ENCODE measurements around the gene RSKR.
A peak's percentile ranks its signal among the peaks of the same experiment; 100 is the strongest.
"Not testable (repeated sequence)": the region's sequence is repeated elsewhere in the genome, so short reads cannot be mapped to it uniquely, and the experiment has no call there.

RSKR gene, protein sequence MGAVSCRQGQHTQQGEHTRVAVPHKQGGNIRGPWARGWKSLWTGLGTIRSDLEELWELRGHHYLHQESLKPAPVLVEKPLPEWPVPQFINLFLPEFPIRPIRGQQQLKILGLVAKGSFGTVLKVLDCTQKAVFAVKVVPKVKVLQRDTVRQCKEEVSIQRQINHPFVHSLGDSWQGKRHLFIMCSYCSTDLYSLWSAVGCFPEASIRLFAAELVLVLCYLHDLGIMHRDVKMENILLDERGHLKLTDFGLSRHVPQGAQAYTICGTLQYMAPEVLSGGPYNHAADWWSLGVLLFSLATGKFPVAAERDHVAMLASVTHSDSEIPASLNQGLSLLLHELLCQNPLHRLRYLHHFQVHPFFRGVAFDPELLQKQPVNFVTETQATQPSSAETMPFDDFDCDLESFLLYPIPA

DNA sequence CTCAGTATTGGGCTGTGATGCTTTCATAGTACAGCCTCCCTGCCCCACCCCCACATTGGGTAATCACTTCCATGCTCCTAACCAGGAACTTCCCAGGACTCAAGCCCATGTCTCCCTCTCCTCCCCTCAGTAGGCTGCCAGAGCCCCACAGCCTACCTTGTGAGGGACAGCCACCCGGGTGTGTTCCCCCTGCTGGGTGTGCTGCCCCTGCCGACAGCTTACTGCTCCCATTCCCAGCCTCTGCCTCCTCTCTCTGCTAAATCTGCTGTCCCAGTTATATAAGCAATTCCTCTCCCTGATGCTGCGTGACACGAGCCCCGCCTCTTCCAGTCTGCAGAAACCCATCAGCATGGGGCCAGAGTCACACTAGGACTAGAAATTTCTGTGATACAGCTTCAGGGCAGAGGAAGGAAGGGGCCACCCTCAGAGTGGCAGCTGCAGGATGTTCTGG lies at the start of gene RSKR:
TSS of gene RSKR (minus strand) at position 255 of the 451 bp plus-strand sequence. CDS start at position 231, 24 bp downstream.
- DNase-seq, result no peak

DNA sequence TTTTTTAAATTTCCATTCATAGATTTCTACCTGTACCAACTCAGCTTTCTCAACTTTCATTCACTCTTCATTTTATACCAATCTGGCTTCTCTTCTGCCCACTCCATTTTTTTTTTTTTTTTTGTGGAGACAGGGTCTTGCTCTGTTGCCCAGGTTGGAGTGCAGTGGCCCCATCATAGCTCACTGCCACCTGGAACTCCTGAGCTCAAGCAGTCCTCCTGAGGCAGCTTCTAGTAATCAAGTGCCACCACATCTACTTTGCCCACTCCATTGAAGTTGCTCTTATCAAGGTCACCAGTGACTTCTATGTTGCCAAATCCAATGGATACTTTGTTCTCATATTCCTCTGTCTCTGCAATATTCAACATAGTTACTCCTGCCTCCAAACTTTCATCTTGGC lies 49.7 kb upstream of the RSKR start:
- no peak for DNase-seq

DNA sequence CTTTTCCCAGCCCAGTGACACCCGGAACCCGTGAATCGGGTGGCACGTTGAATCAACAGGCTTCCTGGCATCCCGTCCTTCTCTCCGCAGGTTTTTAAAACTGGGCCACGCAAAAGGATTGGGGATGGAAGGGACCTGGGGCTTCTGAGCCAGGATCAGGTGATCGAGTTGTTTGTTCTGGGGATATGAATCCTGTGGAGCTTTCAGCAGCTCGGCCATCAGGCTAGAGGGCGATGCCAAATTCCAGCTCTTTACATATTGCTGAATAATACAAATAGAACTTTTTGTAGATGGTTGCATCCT lies 48.5 kb upstream of the RSKR start:
- DNase-seq, result no peak

DNA sequence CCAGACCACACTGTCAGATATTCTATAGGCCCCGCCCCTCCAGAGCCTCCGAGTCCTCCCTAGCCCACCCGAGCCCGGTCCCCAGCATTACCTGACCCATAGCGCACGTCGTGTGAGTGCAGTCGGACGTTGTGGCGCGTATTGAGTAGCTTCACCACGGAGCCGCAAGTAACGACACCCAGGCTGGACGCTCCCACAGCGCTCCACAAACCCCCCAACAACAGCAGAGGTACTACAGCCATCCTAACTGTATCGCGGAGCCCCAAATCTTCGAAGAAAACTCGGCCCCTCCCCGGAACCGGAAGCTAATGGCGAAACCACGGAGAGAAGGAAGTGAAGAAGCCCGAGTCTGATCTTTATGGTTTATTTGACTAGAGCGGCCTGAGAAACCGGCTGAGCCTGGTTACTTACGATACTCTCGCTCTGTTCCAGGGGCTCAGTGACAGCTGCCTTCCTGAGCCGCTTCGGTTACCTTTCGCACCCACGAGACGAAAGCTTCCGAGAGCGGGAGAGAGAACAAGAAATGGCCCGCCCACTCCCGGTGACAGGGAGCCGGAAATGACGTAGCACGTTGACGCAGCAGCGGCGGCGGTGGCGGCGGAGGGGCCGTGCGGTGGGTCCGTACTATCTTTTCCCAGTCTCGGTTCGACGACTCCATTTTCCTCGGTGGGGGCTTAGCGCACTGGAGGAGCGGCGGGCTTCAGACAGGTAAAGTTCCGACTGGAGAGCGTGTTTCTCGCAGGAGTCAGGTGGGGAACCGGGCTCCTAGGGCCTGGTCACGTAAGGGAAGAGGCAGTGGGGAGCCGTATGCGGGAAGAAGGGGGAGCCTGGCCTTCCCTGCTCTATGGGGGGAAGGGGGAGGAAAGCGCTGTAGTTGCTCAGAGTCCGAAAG lies 47.9 kb upstream of the RSKR start, which contains the start of the genes SDF2 and SUPT6H:
TSS of gene SDF2 (minus strand) at position 272 of the 892 bp plus-strand sequence. CDS start at position 242, 30 bp downstream.
TSS of gene SUPT6H (plus strand) at position 571 of the 892 bp plus-strand sequence. CDS start 11,197 bp downstream, outside the sequence.
- DNase-seq, result peak; percentile 58

DNA sequence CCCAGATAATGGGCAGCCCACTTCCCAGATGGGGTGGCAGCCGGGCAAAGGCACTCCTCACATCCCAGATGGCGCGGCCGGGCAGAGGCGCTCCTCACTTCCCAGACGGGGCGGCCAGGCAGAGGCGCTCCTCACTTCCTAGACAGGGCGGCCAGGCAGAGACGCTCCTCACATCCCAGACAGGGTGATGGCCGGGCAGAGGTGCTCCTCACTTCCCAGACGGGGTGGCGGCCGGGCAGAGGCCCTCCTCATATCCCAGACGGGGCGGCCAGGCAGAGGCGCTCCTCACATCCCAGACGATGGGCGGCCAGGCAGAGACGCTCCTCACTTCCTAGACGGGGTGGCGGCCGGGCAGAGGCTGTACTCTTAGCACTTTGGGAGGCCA lies 45.5 kb upstream of the RSKR start:
- not testable (repeated sequence) for DNase-seq

DNA sequence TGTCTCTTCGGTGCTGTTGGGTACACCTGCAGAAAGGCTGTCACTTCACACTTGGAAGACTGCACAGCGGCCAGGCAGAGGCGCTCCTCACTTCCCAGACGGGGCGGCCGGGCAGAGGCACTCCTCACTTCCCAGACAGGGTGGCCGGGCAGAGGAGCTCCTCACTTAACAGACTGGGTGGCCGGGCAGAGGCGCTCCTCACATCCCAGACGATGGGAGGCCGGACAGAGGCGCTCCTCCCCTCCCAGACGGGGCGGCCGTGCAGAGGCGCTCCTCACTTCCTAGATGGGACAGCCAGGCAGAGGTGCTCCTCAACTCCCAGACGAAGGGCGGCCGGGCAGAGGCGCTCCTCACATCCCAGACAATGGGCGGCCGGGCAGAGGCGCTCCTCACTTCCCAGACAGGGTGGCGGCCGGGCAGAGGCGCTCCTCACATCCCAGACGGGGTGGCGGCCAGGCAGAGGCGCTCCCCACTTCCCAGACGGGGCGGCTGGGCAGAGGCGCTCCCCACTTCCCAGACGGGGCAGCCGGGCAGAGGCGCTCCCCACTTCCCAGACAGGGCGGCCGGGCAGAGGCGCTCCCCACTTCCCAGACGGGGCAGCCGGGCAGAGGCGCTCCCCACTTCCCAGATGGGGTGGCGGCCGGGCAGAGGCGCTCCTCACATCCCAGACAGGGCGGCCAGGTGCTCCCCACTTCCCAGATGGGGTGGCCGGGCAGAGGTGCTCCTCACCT lies 44.9 kb upstream of the RSKR start:
- not testable (repeated sequence) for DNase-seq

DNA sequence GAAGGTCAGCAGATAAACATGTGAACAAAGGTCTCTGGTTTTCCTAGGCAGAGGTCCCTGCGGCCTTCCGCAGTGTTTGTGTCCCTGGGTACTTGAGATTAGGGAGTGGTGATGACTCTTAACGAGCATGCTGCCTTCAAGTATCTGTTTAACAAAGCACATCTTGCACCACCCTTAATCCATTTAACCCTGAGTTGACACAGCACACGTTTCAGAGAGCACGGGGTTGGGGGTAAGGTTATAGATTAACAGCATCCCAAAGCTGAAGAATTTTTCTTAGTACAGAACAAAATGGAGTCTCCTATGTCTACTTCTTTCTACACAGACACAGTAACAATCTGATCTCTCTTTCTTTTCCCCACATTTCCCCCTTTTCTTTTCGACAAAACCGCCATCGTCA lies 44.4 kb upstream of the RSKR start:
- not testable (repeated sequence) for DNase-seq

DNA sequence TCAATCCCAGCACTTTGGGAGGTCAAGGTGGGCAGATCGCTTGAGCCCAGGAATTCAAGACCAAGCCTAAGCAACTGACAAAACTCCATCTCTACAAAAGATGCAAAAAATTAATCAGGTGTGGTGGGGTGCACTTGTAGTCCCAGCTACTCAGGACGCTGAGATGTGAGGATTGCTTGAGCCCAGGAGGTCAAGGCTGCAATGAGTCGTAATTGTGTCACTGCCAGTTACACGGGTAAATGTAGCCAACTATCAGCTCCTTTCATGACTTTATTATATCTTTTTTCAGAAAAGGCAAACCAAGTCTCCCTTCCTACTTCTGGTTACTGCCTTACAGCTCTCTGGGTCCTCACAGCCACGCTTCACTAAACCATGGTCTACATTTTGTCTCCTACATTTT lies 43.8 kb upstream of the RSKR start:
- DNase-seq, result no peak

DNA sequence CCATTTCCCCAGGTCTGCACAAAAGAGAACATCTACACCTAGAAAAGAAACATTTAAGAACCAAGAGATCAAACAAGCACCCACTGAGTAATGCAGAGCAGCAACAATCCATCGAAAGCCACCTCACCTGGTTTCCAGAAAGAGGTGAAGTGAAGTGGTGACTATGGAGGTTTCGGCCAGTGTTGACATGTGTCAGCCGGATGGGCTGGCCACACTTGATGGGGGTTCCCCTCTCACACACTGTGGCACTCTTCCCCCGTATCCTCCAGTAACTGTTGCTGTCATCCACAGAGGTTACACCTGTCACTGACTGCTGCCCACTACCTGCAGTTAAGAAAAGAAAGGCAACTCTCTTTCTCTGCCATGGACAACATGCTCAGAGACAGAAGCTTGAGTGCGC lies 41.2 kb upstream of the RSKR start:
- DNase-seq, result no peak

DNA sequence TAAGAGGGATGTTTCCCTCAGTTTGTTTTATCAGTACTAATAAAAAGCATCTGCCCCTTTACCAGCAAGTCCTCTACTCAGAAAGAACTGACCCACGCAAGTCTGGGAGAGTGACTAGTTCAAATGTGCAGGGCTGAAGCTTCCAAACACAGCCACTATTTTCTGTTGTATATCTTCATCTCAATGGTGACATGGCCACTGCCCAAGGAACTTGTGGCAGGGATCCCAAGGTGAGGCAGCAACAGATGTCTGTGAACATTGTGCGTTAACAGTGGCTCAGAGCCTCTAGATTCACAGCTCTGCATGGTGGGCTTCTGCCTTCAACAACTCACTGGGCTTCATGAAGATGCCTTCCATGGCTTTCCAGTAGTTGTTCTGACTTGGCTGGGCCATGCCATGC lies 34.7 kb upstream of the RSKR start:
- no peak for DNase-seq

DNA sequence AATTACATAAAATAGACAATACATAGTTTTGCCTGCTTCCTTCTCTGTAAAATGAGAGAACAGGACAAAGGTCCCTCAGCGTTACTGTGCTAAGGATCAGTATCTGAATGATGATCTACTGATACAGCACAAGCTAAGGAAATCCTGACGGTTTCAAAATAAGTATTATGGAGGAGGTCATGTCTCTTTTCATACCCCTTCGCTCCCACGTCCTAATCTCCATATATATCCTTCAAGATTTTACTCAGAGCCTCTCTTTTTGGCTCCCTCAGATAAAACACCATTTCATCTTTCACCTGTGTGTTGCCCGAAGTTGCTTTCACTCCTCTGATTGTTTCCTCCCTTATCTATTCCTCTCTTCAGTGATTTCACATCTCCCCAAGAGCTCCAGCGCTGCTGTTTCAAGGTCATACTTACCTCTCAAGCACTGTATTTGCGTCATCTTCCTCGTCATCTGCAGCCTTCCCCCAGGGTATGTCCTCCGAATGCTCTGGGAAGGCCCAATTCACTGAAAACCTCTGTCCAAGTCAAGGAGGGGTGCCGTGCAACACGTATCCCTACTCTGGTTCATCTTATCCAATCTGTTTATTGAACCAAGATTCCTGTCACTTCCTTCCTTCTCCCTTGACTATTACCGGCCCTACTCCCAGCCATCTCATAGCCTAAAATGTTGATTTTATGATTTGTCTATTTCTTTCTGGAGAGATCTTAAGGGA lies 32.2 kb upstream of the RSKR start:
- DNase-seq, result no peak

DNA sequence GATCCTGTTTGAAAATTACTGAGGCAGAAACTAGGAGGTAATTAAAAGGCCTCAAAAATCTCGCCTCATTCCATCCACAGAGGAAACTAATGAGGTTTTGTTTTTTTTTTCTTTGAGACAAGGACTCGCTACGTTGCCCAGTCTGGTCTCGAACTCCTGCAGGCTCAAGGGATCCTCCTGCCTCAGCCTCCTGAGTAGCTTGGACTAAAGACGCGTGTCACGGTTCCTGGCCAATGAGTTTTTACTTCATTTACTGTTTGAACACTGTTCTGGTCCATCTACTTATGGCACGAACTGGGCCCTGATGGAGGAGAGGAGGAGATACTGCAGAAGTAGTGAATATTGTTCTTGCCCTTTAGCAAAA lies 31.6 kb upstream of the RSKR start:
- DNase-seq, result no peak

DNA sequence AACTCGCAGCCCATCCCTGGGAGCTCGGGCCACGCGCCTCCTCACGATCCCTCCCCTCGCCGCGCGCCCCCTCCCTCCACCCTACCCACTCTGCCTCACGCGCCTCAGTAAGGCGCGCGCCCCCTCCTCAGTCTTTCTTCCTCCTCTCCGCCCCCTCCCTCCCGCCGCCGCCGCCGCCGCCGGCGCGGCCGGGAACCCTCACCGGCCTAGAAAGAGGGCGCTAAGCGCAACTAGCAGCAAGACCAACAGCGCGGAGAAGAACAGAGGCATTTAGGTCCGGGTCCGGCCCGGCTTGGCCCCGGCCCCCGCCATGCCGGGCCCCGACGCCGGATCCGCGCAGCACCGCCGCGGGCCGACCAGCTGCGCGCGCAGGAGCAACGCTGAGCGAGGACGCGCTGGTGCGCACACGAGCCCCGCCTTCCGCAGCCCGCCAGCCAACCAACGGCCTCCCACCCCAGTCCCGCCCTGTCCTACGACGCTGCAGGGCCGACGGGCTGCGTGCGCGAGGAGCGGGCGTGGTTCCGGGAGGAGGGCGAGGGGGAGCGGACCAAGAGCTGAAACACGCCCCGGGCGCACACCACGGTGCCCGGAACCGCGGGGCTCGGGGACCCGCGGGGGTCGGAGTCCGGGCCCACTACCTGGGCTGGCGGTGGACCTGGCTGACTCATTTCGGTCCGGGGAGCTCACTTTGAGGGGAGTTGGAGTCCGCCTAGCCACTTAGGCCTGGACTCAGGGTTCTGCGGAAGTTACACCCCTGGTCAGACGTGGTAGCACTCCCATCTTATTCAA lies 31.0 kb upstream of the RSKR start, which contains the start of gene BLTP2:
TSS of gene BLTP2 (minus strand) at position 372 of the 789 bp plus-strand sequence. CDS start at position 270, 102 bp downstream.
- DNase-seq, result peak; percentile 78

DNA sequence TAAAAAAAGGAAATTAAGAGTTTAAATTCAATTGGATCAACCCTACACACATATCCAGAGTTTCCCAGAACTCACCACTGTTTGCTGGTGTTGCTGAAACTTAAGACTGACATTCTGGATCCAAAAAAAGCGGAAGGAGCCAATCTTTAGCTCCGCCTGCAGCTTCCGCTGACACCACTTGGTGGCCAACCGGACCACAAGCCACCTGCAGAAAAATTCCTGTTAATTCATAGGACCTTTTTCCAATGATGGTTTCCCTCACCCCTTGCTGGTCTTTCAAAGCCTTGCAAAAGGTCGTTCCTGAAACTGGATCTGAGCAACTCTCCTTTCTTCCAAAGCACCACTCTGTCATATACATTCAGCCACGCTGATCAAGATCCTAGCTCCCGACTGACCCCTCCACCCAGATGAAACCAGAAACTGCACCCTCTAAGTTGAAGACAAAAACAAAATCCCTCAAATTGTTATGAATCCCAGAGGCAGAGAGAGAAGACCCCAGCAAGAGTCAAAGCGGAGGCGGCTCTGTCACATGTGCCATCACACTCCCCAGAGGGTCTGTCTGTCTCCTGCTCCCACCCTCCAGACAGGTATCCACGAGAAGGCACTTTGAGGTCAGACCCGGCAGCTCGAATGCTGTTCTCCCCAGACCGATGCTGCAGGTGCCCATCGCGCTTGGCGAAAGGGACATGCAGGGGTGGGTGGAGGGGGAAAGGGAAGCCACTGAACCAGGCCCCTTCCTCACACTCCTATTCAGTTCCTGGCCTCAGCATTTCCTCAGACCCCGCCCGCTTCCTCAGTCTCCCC lies 30.2 kb upstream of the RSKR start:
- no peak for DNase-seq

DNA sequence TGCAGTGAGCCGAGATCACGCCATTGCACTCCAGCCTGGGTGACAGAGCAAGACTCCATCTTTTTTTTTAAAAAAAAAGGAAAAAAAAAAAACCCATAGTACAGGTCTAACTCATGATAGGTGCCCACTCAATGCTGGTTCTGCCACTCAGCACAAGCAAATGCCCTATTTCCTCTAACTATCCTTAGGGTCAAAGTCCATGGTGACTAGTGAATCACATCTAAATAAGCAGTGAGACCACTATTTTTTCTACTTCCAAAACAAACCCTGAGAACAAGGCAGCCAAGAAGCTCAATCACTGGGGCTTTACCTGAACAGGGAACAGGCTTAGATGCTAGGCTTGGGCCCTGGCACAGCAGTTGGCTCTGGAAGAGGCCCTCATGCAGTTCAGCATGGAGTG lies 27.6 kb upstream of the RSKR start:
- no peak for DNase-seq

DNA sequence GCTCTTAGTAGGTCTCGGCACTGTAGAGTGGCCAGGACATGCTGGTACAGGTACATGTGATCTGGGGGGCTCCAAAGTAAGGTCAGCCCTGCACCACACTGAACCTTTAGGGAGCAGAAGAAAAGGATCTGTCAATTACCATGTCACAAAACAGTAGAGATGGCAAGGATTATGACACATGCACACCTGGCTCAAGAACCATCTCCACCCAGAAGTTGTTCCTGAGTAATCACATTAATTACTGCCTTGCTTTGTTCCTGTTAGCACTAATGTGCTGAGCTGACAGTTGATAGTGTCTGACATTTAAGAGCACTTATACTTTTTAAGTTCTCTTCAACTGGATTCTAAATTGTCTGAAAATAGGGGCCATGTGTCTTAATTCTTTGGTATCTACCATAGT lies 21.5 kb upstream of the RSKR start:
- no peak for DNase-seq

DNA sequence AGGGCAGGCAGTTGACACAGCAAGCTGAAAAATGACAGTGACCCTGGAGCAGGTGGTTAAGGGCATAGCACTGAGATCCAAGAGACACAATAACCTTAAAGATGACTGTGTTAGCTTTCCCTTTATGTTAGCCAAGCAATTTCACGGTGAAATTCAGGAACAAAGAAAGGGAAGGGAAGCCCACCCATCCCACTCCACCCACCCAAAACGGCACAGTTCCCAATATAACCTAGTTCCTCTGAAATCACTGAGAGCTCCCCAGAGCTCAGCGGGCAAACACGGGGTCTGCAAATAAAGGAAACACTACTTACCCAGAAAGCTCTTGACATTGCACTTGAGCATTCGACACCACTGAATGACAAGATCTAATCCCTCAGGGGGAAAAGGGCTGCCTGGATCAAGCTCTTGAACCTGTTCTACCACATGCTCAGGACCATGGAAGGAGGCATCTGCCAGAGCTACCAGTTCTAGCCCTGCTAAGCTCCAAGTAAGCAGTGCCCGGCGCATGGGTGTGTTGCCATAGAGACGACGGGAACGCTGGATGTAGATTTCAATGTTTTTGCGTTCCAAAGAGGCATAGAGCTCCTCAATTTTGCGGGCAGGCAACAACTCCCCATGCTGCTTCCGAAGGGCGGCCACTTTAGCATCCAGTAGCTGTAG lies 20.4 kb upstream of the RSKR start:
- DNase-seq, result peak; percentile 58

DNA sequence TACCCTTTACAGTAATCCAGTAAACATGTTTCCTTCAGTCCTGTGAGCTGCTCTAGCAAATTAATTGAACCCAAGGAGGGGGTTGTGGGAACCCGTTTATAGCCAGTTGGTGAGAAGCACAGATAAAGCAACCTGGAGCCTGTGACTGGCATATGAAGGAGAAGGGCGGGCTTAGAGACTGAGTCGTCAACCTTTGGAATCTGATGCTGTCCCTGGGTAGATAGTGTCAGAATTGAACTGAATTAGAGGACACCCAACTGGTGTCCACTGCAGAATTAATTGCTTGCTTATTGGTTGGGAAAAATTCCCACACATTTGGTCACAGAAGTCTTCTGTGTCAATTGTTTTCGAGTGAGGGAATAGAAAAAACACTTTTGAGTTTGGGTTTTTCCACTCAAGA lies 12.8 kb upstream of the RSKR start:
- DNase-seq, result no peak

DNA sequence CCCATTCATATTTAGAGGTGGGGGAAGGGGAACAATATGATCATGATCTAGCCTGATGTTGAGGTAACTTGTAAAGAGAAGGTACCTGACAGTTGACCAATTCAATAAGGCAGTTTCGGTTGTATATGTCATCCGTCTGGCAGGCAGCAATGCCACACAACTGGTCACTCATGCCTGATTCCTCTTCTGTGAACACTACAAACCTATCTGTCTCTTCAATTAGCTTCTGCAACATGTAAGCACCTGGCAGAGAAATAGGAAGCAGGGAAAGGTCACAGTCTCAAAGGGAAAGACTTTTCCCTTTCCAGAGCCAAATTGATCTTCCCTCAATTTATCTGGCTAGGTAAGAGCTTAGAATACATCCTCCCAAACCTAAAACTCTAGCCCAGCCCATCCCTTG lies 10.2 kb upstream of the RSKR start:
- no peak for DNase-seq

DNA sequence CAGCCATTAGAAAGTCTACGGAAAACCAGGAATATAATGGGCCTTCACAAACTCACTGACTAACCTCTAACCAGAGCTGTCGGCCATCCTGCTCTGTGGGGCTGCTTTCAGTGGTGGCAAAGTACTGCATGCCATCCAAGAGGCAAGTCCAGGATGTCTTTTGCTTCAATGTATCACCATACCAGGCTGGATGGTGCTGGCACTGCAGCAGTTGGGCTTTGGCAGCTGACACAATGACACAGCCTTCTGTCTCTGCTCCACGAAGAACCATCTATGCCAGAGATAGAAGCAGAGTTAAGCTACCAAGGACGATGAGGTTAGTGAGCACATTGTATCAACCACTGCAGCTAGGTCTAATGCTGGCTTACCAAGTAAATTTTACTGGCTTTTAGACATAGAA lies 9.7 kb upstream of the RSKR start:
- no peak for DNase-seq
